Fibroblast of gingiva (primary cell): ENCODE data around the gene SRI.
"Not testable (repeated sequence)": the region's sequence is repeated elsewhere in the genome, so short reads cannot be mapped to it uniquely, and the experiment has no call there.

Source experiments
- DNase-seq: peaks from one replicate; pipeline ENCODE4 v3.0.0-alpha.2; 2011; ENCODE audit warnings: low read depth

Gene SRI

DNA sequence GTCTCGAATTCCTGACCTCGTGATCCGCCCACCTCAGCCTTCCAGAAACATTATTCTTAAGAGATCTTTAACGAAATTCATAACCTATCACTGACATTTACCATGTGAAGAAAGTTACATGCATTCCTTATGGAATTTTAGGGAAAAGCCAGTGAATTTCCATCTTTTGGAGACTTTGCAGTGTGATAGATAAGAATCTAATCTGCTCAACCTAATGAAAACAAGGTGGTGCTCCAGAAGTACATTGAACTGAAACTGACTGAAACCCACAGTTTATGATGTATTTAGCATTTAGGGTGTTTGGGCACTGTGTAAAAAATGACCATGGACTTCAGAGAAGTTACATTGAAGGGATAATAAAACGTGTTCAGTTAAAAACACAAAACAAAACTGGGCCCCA, 43.6 kb downstream of the SRI start:
- DNase-seq: no peak

DNA sequence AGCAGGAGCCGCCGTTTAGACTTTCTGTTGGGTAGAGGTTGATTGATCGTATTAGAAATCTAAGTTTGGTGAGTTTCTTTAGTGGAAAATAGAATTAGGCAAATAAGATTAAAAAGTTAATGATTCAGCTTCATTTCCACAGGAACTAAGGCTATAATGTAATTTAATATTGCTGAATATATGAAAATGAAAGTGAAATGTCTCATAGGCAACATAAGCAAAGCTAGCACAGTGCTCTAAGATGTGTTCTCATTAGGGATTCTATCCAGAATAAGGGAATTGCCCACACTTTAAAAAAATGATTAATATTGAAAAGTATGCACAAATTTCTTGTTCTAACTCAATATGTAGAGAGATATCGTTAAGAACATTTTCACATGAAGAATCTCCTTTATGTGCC, 47.0 kb downstream of the SRI start:
- no peak for DNase-seq

DNA sequence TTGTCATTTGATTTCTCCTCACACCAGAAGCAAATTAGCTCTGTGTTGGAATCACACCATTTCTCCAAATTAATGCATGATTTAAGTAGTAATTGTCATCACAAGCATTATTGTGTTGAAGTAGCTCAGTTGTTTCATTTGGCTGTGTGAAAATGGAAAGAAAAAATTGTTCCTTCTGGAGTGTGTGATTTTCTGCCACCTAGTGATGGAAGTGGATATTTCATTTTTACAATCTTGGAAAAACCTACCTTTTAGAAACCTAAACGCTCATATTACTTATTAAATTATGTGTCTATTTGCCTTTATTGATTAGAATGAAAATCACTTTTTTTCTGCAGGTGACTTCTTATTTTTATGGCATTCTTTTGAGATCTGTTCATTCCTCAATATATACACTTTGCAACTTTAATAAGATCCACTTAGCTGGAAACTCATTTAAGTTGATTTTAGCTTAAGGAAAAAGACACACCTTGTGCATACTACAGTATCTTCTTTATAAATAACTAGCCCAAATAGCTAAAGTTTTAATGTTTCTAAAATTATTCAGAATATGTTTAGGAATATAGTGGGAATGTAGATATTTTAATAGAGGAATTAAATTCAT, 50.0 kb downstream of the SRI start:
- DNase-seq: no peak

DNA sequence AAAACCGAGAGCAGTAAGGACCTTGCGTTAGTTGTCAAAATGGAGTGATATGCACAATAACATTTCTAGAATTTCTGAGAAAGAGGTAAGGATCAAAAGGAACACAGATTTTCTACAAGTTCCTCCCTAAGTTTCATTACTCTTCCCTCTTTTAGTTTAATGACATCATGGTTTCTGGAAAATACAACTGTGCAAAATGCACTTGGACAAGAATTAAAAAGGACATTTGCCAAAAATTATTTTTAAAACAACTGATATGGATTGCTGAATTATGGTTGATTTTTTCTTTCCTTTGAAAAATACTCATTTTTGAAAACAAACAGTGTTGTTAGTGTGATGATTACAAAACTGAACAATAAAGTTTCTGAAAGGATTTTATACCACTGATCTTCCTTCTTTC, 52.1 kb downstream of the SRI start:
- DNase-seq: no peak

DNA sequence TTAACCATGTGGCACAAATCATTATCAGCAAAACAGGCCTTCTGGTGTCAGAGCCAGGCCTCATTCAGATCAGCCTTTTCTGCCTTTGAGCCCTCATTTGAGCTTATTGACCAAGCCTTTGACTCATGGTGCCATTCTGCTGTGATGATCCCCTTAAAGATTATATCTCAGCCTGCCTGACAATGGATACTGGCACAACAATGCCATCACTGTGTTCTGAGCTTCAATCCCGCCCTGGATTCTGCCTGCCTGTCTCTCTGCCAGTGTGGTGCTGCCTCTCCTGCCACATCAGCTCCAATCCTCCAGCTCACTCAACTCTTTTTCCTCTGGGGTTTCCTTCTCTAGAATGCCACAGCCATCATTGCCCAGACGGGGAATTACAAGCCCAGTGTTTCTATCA, 52.6 kb downstream of the SRI start:
- no peak for DNase-seq

DNA sequence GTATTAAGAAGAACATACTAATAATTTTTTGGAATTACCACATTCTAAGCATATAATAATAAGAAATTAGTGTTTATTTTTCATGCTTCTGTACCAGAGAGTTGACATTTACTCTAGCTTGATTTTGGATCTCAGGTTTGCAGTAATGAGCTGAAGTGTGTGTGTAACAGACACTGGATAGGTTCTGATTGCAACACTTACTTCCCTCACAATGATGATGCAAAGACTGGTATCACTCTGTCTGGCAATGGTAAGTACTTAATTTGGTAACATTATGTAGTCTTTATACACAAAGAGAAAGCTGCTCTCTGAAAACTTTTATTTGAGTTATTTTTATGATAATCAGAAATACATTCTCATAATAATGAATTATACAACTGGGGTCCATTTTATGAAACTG, 54.1 kb downstream of the SRI start:
- DNase-seq: peak; percentile 46

DNA sequence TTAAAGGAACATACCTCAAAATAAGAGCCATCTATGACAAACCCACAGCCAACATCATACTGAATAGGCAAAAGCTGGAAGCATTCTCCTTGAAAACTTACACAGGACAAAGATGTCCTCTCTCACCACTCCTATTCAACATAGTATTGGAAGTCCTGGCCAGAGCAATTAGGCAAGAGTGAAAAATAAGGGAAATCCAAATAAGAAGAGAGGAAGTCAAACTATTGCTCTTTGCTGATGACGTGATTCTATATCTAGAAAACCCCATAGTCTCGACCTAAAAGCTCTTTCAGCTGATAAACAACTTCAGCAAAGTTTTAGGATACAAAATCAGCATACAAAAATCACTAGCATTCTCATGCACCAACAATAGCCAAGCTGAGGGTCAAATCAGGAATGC, 60.1 kb downstream of the SRI start:
- DNase-seq: not testable (repeated sequence)

DNA sequence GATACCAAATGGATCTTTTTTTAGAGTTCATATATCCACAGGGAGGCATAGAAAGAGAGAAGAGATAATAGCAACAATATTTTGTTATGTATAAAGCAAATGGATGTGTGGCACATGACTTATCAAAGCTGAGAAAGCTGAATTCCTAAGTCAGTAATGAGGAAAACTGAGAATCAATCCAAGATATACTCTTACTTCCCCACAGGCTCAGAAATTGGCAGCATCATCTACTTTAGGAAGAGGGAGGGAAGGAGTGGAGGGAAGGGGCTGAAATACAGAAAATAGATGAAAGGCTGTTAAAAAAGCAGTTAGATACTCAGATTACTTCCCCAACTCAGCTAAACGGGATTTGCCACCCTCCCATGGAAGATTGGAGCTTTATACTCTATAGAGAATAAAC, 63.5 kb downstream of the SRI start:
- no peak for DNase-seq

DNA sequence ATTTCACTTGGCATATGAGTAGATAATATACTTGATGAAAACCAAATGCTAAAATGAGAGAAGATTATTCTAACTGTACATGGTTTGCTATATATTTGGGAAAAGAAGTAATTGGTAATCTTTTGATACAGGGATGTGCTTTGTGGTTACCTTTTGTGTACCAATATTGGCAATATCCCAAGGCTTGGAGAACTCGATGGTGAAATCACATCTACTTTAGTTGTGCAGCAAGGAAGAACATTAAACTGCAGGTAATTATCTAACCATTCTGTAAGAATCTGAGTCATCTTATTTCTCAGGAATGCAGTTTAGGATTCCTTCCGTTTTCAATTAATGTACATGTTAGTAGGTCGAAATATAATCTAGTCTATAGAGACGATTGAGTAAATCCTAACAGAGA, 64.1 kb downstream of the SRI start:
- no peak for DNase-seq
